RWPE1 (cell line): Measurements from ENCODE around the gene NEBL.

Experiments
- CTCF ChIA-PET: fragments of 350-600 bp; sonication (Branson Sonifier 250); formaldehyde crosslinking; extraction: SDS; loops from one replicate; lab custom pipeline; 2021; lab: Yijun Ruan, JAX
- POLR2A ChIA-PET: fragments of 400-600 bp; formaldehyde crosslinking; extraction: SDS; loops from one replicate; lab custom pipeline; 2020; ENCODE audit warnings: antibody characterized with exemption; ENCODE audit not compliant: low non-redundant PET; lab: Yijun Ruan, JAX
- DNase-seq: peaks from one replicate; pipeline ENCODE4 v3.0.0; 2012; ENCODE audit warnings: low spot score
- H3K27ac ChIP-seq: fragments of 450-650 bp; 2 replicates; pipeline ENCODE4 v1.5.1; 2017
- TF ChIP-seq, protein P1 (sequence below): fragments of 450-650 bp; conservative IDR thresholded peaks from 2 replicates; pipeline ENCODE4 v1.5.1; 2017; ENCODE audit warnings: low read depth, mild to moderate bottlenecking

NEBL gene

DNA sequence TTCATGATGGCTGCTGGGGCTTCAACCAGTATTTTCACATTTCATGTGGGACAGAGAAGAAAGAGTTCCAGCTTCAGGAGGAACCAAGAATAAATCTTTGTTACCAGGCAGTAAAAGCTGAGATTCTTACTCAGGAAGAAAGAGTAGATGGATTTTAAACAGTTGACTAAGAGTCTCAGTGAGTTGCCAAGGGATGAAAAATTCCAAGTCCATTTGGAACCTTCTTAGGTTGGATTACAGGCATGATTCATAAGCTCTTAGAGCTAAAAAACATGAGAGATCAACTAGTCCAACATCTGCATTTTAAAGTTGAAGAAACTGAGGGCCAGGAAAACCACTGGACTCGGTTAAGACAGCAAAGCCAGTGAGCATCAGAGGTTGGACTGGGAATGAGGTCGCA lies 148.6 kb downstream of the NEBL start:
- ChIA-PET POLR2A (no interaction called here), CTCF (no interaction called here)

DNA sequence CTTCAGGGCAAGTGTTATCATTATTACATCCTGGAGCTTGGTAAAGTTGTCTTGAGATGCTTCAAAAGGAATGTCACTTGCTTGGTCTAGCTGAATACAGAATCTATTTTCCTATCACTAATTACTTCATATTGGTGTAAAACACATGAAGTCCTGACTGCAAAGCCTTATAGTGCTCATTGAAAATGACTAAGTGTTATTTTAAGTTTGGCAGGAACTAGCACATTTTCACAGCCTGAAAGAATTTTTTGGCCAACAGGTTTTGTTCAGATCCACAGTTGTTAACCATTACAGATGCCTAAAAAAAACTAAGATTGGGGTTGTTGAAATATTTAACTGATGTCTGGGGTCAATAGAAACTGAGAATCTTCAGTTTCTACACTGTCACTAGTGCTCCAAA lies 149.3 kb downstream of the NEBL start:
- DNase-seq = no peak
- ChIA-PET POLR2A (no interaction called here), CTCF (no interaction called here)
- H3K27ac ChIP-seq = no peak overlapping the region
- TF ChIP-seq, protein P1, sequence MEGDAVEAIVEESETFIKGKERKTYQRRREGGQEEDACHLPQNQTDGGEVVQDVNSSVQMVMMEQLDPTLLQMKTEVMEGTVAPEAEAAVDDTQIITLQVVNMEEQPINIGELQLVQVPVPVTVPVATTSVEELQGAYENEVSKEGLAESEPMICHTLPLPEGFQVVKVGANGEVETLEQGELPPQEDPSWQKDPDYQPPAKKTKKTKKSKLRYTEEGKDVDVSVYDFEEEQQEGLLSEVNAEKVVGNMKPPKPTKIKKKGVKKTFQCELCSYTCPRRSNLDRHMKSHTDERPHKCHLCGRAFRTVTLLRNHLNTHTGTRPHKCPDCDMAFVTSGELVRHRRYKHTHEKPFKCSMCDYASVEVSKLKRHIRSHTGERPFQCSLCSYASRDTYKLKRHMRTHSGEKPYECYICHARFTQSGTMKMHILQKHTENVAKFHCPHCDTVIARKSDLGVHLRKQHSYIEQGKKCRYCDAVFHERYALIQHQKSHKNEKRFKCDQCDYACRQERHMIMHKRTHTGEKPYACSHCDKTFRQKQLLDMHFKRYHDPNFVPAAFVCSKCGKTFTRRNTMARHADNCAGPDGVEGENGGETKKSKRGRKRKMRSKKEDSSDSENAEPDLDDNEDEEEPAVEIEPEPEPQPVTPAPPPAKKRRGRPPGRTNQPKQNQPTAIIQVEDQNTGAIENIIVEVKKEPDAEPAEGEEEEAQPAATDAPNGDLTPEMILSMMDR = no peak

More for the DNA sequence above, 148.6 kb downstream of the NEBL start:
- H3K27ac ChIP-seq = no peak overlapping the region
- TF ChIP-seq, protein P1 = no peak
- no peak for DNase-seq

DNA sequence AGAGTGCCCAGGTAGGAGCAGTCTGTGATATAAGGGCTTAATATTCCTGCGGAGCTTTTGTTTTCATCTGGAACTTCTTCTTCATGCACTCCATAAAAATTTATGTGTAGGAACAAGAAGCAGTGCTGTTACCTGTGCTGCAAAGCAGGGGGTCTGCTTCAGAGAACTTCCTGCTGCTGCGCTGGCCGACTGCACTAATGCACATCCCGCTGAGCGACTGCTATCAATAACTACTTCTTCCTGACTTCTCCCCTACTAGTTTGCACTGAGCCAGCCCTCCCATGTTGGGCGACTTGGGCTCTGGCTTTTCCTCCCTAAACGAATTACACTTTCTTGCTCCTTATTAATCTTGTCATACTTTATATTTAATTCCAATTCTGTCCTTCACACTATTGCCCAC lies 150.3 kb downstream of the NEBL start:
- DNase-seq = no peak
- no peak overlapping the region for H3K27ac ChIP-seq
- TF ChIP-seq, protein P1 = no peak
- CTCF ChIA-PET = no interaction called here
- POLR2A ChIA-PET = no interaction called here

DNA sequence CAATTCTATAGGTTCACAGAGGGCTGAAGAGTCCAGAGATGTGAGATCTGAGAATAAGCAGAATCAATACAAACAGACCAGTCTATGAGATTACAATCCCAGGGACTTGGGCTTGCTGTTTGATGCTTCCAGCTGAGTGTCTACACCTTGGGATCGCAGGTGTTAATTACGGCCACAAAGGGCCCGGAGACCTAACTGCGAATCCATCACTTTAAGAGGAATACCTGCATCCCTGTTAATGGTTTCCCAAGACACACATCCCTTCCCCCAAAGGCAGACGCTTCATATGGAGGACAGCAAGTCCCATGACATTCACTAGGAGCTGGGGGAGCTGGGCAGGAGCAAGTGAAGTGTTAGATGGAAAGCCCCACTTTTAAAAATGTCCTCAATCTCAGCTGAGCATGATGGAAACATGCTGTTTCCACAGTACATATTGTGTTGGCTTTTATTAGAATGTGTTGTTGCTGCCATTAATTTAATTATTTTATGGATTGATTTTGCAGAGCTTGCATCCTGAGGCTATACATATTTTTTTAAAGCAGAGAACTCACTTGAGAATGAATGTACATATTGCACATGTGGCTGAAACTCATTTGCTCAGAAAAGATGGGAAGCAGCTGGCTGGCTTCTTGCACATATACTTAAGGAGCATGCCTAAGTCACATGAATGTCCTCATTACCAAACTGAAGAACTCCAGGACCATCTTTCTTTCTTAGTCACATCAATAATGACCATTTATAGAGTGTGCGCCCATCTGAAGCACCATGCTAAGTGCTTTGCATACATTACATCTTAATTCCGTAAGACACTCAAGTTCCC lies 151.3 kb downstream of the NEBL start:
- no peak overlapping the region for H3K27ac ChIP-seq
- ChIA-PET POLR2A (no interaction called here), CTCF (no interaction called here)
- DNase-seq = no peak
- TF ChIP-seq, protein P1 = no peak

DNA sequence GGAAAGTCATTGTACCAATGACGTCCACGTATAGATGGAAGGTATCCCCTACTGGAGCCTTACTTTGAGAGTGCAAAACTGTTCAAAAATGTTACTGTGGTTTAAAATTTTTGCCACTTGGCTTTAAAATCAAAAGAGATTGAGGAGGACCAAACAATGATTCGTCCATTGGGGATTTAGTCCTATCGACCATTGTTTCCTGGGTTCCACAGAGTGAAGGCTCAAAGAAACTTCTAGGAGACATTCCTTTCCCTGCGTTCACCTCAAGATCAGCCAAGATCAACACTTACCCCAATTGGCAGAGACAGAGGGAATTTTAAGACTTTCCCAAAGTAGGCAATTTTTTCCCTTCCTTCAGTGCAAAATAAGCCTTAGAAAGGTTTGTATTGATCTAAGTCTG lies 152.3 kb downstream of the NEBL start:
- TF ChIP-seq, protein P1 = no peak
- H3K27ac ChIP-seq = no peak overlapping the region
- DNase-seq = no peak
- ChIA-PET CTCF (interaction anchor here (0.5 to 0.6 kb wide), 2 partner anchors 40 to 209 kb away, joined by 3 to 6 read pairs; no protein-coding TSS in a partner anchor), POLR2A (no interaction called here)

DNA sequence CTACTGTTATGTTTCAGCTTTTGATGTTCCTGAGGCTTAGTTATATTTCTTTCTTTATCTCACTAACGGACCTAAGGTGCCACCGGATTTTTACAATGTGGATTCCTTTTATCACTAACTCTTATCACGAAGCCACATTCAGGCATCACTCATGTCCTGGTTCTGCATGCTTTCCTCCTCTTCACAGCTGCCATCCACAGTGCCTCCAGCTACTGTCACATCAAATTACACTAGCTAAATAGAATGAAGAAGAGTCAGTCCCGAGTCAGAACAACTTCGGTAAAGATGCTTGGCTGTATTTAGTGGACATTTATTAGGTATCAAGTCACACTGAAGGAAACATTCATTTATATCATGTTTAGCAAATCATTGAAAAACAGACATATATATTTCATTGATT lies 153.2 kb downstream of the NEBL start:
- no peak overlapping the region for H3K27ac ChIP-seq
- DNase-seq = no peak
- TF ChIP-seq, protein P1 = no peak
- ChIA-PET CTCF (no interaction called here), POLR2A (no interaction called here)
